HG02763 (cell line): Measurements from ENCODE around the gene RASGRP1.

Source experiments
- ATAC-seq: cut with Tn5 transposase; IDR thresholded peaks from one replicate; pipeline ENCODE4 v1.9.1; 2021; ENCODE audit warnings: mild to moderate bottlenecking, moderate library complexity; ENCODE audit not compliant: unreplicated experiment

The RASGRP1 gene

DNA sequence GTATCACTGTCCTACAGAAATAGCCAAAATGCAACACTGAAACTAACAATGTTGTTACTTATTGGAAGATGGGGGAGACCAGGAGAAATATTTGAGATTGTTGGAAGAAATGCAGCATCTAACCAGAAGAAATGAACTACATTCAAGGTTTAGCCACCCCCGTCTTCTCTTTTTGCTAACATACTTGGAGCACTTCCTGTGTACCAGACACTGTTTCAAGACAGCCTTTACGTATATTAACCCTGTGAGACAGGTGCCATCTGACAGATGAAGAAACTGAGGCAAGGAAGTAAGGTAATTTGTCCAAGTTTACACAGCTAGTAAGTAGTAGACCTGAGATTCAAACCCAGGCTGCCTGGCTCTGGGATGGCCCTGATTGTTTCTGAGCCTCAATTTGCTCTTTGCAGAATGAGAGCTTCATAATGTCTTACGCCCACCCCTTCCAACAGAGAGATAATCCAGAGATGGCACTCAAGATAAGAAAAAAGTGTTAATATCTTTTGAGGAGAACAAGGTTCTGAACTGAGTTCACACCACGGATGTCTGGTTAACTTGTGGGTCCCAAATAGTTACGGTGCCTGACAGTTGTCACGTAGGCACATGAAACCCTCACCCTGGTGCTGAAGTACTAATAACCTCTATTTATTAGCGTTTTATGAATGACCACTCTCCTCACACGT is 26.1 kb downstream of the RASGRP1 start:
- no peak for ATAC-seq

DNA sequence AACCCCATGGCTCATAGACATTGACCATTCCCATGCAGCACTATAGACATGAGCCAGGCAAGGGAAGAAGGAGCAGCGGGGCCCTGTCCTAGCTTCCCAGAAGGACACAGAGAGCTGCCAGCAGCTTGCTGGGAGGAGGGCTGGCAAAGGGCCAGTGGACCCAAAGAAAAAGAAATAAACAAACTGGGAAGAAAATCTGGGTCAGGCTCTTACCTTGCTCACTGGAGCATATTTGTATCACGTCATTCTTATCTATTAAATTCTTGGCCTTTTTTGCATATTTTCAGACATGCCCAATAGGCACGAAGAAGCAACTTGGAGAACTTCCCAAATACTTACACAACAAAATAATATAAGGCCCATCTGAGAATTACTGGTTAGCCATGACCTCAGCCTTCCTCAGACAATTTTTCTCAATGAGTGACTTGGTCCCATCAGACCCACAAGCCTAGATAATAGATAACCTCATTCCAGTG is 28.4 kb downstream of the RASGRP1 start:
- no peak for ATAC-seq

DNA sequence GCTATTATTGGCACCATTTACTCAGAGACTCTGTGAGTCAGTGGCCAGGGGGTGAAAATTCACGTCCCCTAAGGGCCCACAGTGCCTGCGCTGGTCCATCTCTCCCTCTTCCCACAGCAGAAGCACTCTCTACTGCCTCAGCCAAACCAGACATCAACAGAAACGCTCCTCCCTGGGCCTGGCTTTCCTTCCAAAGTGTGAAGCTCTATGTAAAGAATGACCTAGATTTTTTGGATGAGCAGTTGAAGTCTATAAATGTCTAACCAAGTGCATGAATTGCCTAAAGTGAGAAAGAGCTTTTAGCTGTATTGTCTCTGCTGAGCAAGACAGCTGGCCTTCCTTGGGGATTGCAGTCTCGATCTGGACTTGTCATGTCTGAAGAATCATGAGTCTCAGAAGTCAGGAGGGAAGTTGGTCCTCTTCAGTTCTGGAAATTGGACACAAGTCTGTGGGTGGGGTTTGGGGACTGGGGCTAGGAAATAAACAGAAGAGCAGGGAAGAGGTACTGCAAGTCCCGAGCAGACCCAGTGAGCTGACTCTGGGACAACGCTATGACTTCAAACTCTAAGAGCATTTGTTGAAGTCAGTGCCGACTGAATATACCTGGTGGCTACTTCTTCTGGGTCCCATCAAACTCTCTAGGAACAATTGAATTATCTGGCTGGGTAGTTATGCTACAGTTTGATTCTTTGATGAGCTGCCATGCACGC is 29.0 kb downstream of the RASGRP1 start:
- no peak for ATAC-seq

DNA sequence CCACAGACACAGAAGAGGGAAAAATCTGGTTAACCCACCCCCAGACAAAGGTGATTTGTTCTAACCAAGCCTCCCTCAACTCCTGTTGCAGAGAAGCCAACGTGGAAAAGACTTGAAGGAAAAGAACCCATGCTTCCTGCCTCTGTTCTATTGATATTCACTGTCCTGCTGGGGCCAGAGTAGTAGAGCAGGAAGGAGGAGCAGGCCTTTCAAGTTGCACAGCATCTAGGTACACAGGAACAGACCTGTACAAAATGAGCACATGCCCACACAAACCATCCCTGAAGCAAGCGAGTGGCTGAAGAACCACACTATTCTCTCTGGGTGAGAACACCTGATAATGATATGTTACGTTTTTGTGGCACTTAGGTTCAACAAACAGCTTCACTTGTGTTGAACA is 29.9 kb downstream of the RASGRP1 start:
- ATAC-seq, result no peak

DNA sequence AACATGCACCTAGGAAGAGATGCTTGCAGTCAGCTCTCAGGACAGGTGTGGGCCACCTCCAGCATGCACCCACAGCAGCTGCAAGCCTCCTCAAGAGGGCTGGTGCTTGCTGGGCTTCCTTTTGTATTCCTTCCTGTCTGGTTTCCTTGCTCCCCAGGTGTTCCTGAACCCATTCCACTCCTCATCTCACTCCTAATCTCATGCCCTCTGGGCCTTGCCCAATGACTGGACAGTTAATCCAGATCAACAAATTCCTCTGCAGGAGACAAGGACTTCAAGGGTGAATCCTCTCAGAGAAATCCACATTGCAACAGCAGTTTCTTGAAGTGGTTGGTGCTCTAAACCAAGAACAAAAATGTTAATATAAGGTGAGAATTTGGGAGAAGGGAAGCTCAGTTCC is 30.7 kb downstream of the RASGRP1 start:
- no peak for ATAC-seq

DNA sequence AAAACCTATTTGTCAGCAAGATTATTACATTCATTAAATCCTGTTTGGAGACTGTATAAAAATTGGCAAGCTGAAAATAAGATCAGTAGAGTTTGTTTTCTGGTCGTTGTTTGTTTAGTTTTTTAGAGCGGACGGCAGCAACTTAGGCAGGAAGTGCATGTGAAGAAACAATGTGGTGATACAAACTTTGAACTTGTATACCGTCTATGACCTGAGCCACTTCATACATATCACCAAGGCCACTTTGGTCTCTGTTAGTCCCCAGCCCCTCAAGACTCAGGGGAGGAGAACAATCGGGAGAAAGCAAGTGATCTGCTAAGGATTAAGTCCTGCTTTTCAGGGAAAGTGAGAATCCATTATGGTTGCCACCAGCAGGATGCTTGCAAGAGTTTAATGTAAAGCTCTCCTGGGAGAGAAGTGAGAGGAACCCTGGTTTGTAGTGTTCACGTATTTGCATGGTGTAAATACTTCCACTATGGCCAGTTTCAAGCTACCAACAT is 31.1 kb downstream of the RASGRP1 start:
- ATAC-seq, result no peak

DNA sequence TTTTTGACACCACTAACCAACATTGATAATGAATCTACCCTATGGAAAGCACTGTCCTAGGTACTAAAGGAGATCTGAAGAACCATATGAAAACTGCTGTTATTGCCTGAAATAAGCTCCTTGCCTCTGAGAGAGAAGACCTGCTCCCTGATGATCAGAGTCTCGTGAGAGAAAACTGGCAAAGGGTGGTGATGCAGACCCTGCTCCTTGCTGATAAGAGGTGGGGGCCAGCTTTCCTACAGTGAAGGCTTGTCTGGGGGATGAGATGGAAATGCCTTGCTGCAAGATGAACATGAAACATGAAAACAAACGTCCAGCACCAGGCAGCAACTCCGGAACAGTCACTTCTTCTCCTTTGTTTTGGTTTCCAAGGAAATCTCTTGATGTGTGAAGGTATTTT is 31.9 kb downstream of the RASGRP1 start:
- no peak for ATAC-seq

DNA sequence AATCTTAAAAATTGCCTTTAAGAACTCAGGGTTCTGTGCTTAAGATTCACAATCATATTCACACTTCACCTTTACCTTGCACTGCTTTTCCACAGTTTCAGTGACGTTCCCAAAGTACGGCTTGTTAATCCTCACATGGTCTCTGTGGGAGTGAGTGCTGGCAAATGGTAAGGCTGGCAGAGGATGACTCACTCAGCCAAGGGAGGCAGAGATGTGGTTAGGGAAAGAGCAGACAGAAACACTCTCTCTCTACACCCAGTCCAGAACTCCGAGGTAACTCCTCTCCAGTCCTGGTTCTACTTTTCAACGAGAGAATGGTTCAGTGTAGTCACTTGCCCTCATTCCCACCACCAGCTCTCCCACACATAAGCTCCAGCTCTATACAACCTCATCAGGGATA is 33.1 kb downstream of the RASGRP1 start:
- no peak for ATAC-seq

DNA sequence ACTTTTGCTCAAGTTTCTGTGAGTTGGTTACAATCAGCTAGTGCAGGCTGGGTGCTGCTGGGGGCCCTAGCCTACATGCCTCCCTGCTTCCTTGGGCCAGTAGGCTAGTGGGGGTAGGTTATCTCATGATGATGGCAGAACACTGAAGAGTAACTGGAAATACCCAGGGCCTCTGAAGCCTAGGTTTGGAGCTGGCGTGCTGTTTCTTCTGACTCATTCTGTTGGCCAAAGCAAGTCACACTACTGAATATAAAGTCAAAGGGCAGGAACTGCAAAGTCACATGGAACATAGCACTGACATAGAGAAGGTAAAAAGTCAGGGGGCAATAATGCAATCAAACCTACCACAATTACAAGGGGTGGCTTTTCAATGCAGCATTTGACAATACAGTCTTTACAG is 34.5 kb downstream of the RASGRP1 start:
- ATAC-seq, result no peak

DNA sequence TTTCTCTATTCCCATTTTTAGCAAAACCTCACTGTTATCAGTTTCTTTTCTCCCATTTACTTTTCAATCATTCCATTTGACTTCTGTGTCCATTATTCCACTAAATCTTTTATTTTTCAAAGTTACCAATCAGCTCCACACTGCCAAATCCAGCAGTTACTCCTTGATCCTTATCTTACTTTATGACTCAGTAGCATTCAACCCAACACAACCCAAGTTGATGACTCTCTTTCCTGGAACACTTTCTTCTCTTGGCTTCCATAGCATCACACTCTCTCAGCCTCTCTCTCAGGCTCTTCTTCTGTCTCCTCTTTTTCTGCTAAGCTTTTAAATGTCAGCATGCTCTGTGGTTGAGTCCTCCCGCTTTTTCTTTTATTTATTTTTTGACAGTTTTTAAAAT is 36.3 kb downstream of the RASGRP1 start:
- ATAC-seq, result no peak

DNA sequence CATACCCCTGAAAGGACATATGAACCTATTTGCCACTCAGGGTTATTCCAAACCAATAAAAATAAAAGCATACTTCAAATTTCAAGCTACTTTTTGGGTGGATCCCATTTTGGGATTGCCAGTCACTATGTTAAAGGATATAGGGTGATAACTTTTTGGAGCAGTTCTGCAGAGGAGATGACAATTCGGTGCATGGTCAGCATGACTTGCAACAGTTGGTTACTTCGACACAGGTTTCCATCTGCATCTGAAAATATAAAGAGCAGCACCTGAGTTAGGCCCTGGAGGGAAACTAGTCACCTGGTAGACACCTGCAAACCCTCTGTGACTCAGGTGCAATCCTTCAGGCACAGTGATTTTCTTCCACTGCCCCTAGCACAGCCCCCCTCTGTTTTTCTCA is 38.5 kb downstream of the RASGRP1 start:
- ATAC-seq, result no peak

DNA sequence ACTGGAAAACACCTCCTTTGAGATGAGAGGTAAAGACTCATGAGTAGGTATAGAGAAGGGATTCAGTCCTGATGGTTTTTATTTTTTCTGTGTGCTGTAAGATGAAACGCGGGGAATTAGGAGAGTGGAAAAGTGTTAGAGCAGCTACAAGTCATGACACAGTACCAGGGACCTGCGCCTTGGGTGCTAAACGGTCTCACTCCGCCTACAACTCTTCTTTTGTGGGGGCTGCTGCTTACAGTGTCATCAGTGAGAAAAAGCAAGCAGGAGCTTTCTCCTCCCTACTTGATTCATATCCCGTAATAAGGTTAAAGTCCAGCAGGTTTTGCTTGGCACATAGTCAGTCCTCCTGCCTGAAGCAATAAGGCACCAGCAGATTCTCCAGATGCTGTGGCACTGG is 39.1 kb downstream of the RASGRP1 start:
- ATAC-seq, result no peak

DNA sequence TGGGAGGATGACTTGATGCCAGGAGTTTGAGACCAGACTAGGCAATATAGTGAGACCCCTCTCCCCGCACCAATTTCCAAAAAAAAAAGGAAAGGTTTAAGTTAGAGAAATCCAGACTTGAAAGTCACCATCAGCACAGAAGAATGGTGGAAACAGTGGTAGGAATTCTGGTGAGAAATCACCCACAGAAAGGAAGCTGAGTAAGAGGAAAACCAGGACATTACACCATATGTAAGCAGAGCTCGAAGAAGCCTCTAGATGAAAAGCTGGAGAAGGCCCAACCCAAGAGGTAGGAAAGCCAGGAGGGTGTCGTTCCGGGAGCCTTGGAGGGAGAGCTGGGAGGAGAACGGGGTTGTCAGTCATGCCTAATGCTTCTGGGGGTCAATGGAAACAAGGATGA is 40.5 kb downstream of the RASGRP1 start:
- ATAC-seq, result no peak

DNA sequence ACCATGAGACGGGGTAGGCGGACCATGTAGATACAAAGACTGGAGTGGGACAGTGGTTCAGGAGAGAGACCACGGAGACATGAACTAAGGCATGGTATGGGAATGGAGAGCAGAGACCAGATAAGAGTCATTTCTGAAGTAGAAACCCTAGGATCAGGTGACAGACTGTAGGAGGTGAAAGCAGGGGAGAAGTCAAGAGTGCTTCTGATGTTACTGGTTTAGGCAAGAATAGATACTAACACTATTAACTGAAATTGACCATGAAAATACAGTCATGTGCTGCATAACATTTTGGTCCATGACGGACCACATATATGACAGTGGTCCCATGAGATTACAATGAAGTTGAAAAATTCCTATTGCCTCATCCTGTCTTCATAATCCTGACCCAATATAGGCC is 41.7 kb downstream of the RASGRP1 start:
- ATAC-seq, result no peak

DNA sequence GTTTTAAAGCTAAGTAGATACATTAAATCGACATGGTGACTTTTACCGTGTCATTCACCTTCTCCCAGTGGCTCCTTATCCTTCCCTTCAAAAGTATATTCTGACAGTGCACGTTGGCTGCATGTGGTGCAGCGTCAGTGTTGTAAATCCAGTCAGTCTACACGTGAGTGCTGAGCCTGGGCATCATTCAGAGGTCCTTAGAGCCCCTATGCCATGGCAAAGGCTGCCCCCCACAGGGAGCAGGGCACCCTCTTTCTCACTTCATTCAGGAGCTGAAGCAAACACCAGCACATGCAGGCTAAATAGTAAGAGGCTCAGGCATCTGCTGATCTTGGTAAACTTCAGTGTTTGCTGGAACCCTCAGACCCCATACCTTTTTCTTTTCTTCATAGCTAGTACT is 43.3 kb downstream of the RASGRP1 start:
- no peak for ATAC-seq

DNA sequence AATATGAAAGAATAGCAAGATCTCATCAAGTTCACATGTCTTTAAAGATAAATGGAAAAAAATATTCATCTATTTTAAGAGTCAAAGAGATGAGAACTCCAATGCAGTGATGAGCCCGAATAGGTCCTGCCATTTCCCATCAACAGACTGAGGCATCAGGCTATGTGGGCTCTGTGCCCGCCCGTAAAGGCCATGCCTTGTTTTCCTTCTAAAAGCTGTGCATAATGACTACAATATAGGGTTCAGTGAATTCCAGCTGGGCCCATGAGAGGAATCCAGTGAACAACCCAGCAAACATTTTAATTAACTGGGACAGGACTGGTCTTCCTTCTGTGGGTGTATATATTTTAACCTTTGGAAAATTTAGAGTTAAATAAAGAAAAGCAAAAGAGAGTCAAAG is 44.6 kb downstream of the RASGRP1 start:
- ATAC-seq, result no peak

DNA sequence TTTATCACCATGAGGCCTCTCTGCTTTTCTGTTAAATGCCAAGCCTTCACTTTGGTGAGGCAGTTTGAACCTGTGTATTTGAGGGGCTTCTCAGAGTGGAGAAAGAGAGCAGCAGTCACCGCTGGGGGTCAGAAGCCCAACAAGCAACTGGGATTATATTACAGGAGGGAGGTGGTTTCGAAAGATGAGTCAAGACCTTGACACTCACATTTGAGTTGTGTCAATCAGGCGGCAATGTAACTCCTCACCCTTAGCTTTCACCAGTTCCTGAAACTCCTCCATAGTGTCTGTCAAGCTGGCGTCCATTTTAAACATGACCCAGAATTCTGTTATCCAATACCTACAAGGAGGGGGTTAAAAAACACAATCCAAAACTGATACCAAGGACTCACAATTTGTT is 46.5 kb downstream of the RASGRP1 start:
- ATAC-seq, result no peak

DNA sequence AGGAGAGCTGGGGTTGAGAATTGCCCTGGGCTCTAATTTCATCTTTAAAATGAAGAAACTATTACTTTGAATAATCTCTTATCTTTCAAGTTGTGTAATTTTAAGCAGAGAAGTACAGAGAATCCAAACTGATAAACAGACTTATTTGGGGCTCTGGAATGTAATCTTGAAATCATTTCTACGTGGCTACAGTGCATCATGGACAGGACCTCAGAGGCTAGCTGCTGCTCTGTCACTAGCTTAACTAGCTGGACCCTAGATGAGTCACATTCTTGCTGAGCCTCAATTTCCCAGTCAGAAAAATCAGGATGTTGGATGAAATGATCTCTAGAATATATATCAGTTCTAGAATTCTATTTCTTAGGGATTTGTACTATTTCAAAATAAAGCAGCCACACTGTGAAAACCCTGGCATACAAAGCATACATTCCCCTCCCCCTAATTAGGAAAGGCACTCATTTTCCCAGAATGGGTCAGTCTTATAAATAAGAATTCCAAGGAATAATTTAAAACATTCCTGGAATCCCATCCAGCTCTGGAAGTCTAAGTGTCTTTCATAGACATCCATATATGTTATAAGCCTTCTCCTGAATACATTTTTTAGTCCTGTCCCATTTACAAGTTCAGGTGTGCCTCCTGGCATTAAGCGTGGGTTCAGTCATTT is 47.2 kb downstream of the RASGRP1 start:
- ATAC-seq, result no peak

DNA sequence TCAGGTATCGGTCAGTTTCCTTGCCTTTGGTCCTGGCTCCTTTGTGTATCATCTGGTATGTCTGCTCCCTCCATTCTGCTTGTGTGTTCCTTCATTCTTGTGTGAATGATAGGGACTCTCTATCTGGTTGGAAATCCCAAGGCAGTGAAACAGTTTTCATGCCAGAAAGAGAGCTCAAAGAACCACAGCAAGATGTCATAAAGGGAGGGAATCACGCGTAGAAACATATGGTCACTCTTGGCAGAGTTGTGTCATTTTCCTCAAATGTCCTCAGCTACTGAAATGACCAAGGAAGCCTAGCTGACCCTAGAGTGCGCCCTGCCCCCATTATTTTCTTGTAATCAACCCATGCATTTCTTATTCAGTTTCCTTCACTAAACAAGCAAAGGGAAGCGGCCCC is 48.0 kb downstream of the RASGRP1 start:
- ATAC-seq, result no peak

DNA sequence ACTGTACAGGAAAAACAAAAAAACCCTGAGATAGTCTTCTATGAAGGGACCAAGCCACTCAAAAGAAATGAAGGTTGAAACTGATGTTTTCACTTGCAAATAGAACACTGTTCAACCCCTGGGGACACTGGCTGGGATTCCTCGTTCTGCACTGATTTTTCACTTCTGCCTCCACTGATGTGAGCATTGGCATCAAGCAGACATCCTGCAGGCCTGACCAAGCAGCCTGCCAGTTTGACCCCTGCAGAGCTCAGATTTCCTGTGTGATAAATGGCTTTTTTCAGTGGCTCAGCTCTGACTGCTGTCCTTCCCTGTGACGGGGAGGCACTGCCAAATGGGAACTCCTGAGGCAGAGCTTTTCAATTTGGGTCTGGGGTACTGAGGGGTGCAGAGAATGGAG is 50.0 kb downstream of the RASGRP1 start:
- peak; percentile 75 for ATAC-seq

DNA sequence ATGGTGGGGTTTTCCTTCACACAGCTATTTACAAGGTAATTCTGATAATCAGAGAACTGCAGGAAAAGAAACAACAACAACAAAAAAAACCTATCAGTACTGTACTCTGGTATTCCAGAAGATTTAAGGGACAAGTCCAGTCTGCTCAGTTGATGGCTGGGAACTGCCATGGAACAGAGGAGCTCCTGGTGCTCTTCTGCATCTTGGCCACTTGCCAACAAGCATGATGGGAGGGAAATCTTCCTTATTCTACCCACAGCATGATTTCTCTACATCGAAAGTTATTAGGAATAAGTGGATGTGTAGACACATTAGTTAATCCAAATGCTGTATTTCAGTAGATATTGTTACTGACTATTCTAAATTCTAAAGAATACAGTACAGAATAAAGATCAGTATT is 51.7 kb downstream of the RASGRP1 start:
- no peak for ATAC-seq

DNA sequence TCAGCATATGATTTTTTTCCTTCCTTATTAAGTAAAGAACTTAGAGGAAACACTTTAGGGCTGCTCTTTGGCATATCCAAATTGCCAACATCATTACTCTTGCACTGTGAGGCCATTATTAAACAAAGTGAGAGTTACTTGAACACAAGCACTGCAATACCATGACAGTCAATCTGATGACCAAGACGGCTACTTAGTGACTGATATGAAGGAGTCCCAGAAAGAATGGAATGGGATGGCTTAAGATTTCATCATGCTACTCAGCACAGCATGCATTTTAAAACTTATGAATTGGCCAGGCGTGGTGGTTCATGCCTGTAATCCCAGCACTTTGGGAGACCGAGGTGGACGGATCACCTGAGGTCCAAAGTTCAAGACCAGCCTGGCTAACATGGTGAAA is 55.5 kb downstream of the RASGRP1 start:
- ATAC-seq, result no peak
